GM12891 (cell line): Measurements from ENCODE around the gene PSMD6.

Experiments
- DNase-seq: peaks from one replicate; pipeline ENCODE4 v3.0.0; 2011; ENCODE audit warnings: low spot score; ENCODE audit not compliant: insufficient read length
- FAIRE-seq: peaks from 2 replicates; lab custom pipeline; 2011; peaks lifted over from hg19 to GRCh38; lab: Jason Lieb, UNC
- PAX5 ChIP-seq: IDR thresholded peaks from 2 replicates; pipeline ENCODE4 v1.6.1; 2011; ENCODE audit warnings: low read length, moderate library complexity, mild to moderate bottlenecking; ENCODE audit not compliant: insufficient read depth, severe bottlenecking
- POLR2A ChIP-seq: IDR thresholded peaks from 2 replicates; pipeline ENCODE4 v1.6.1; 2011; ENCODE audit warnings: low read depth, low read length, control low read depth
- POLR2AphosphoS5 ChIP-seq: IDR thresholded peaks from 2 replicates; pipeline ENCODE4 v1.6.1; 2011; ENCODE audit warnings: low read depth, low read length, control low read depth
- POU2F2 ChIP-seq: IDR thresholded peaks from 2 replicates; pipeline ENCODE4 v1.6.1; 2011; ENCODE audit warnings: low read depth, mild to moderate bottlenecking, control low read depth, low read length, moderate library complexity
- SPI1 ChIP-seq: IDR thresholded peaks from 2 replicates; pipeline ENCODE4 v1.6.1; 2011; ENCODE audit warnings: low read depth, low read length, control low read depth
- TAF1 ChIP-seq: IDR thresholded peaks from 2 replicates; pipeline ENCODE4 v1.6.1; 2011; ENCODE audit warnings: low read depth, low read length, control low read depth

Gene PSMD6

GRCh38 chr3:63988943-63989342 is 34.4 kb downstream of the PSMD6 start:
- DNase-seq: no peak
- no peak for FAIRE-seq
- TF ChIP-seq POLR2AphosphoS5 (no peak), TAF1 (no peak), SPI1 (no peak), POU2F2 (no peak), PAX5 (no peak), POLR2A (no peak)

DNA sequence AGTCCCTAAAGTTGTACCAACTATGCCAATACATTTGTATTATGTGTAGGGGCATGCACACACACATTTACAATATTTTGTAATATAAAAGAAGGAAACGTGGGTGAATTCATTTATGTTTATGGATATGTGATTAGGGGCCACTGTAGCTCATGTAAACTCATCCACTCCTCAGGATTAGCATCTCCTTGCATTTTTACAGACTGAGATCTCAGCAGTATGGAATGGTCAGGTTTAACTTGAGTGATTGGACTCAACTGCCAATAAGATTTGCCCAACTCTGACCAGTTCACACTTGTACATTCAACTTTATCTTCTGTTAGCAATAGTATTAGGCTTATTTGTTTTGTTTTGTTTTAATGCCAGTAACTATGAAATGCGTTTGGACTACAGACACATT is 36.5 kb downstream of the PSMD6 start:
- DNase-seq: no peak
- FAIRE-seq: no peak
- TF ChIP-seq PAX5 (no peak), POLR2A (no peak), POLR2AphosphoS5 (no peak), TAF1 (no peak), SPI1 (no peak), POU2F2 (no peak)

- no peak for TF ChIP-seq POU2F2
- no peak for TF ChIP-seq SPI1
- TF ChIP-seq PAX5: no peak
- FAIRE-seq (no peak), DNase-seq (no peak)
These were observed 37.1 kb downstream of the PSMD6 start for GRCh38 chr3:63986146-63986545.

GRCh38 chr3:63984391-63984790 is 38.9 kb downstream of the PSMD6 start:
- TF ChIP-seq POU2F2 (no peak), TAF1 (no peak), PAX5 (no peak), POLR2AphosphoS5 (no peak), POLR2A (no peak), SPI1 (no peak)
- FAIRE-seq (no peak), DNase-seq (no peak)

GRCh38 chr3:63981980-63982379 is 41.3 kb downstream of the PSMD6 start:
- FAIRE-seq (no peak), DNase-seq (no peak)
- TF ChIP-seq TAF1 (no peak), POLR2AphosphoS5 (no peak), POU2F2 (no peak), SPI1 (peak; percentile 58), POLR2A (no peak)

DNA sequence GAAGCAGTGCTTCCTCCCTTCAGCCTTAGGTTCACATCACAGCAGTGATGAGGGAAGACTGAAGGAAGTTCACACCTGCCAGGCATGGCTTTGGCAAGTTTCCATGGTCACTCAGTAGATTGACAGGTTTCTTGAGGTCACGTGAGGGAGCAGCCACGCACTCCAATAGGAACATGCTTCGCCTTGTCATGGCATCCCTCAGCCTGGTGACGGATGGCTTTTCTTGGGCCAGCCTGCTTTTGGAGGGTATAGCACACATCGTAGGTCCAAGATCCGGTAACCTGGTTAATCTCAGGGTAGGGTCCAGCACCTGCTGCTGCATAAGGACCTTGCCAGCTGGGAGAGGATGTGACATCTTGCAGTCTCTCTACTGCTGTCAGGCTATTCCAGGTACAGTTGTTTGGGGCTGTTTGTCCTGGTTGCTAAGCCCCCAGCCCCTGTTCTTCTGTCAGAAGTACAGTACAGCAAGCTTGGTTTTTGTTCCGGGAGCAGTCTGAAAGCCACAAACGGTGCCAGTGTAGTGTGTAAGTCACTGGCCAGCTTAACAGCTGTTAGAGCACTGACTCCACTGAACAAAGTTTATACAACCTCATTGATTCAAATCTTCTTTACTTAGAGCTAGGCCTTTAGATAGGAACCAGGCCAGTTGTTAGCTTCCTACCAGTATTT is 42.3 kb downstream of the PSMD6 start:
- TF ChIP-seq POLR2AphosphoS5 (no peak), TAF1 (no peak), POLR2A (no peak), POU2F2 (no peak), SPI1 (no peak), PAX5 (no peak)
- DNase-seq: no peak
- FAIRE-seq: no peak

DNA sequence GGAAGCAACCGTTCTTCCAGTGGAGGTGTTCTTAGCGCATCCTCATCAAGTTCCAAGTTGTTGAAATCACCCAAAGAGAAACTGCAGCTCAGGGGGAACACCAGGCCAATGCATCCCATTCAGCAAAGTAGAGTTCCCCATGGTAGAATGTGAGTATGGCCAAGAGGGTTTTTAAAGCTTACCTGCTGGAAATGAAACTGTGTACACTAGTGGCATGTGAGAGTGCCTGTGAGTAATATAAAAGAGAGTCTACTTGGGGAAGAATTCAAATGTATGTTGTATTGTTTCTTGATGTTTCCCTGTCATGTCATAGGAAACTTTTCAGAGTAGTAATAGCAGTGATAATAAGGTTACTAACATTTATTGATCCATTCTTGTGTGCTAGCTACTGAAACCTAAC is 43.3 kb downstream of the PSMD6 start:
- TF ChIP-seq TAF1 (no peak), POU2F2 (no peak), SPI1 (no peak), PAX5 (no peak), POLR2A (no peak), POLR2AphosphoS5 (no peak)
- FAIRE-seq (no peak), DNase-seq (no peak)

DNA sequence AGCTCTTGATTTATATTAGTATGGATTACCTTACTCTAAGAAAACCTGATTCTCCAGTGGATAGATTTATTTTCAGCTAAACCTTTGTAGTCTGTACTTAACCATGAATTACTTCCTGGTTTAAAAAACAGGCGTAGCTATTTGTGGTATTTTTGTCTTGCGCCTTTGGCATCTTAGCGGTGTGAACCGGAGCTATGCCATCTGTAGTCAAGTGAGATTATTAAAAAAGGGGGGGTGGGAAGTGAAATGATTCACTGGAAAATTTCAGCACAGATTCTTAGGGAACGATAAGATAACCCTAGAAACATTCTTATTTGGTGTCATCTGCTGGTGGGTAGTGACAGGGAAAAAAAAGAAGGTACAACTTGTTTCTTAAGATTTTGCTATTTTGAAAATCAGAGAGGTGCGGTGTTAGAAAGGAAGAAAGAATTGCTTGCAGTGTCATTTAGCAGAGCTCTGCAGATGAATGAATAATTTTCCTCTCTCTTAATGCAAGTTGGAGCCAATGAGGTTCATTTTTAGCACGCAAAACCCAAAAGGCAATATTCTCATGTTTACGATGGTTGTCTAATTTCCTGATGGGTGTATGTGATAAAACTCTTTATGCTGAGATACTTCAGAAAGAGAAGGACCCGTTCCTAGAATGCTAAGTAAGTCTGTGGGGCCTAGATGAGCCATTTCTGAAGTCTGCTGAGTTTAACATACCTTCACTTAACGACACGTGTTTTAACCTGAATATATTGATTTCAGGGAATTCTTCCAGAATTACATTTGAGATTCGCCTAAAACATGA is 44.0 kb downstream of the PSMD6 start:
- TF ChIP-seq POLR2A (no peak), PAX5 (no peak)
- no peak for FAIRE-seq
- no peak for DNase-seq

DNA sequence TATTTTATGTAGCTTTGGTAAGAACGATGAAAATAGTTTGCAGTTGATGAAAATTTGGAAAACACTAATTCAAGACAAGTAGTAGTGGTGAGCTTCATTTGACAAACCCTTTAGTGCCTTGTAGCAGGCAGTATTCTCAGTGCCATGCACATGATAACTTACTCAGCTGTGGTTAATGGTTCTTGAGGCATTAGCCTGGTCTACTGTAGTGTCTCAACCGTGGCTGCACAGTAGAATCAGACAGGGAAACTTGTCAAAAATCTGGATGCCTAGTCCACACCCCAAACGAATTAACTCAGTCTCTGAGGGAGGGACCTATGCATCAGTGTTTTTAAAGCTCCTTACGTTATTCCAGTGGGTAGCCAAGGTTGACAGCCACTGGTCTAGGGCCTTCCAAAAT is 45.4 kb downstream of the PSMD6 start:
- FAIRE-seq (no peak), DNase-seq (no peak)
- TF ChIP-seq TAF1: no peak
- no peak for TF ChIP-seq POLR2AphosphoS5
- TF ChIP-seq POU2F2: no peak
- no peak for TF ChIP-seq PAX5
- no peak for TF ChIP-seq POLR2A
- TF ChIP-seq SPI1: no peak

DNA sequence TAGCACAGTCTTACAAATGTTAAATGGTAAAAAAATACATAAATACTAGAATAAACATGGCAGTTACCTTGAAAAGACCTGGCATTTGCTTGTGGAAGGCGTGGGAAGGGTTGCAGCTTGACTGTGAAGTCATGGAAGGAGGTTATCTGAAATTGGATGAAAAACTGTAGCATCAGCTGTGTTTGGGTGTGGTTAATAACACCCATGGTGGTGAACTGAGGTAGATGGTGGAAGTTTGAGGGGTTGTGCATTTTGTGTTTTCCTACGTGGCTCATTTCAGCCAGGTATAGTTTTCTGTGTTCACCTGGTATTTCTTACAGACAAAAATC is 46.5 kb downstream of the PSMD6 start:
- TF ChIP-seq POLR2AphosphoS5 (no peak), PAX5 (no peak), TAF1 (no peak), POLR2A (no peak), POU2F2 (no peak)
- peak; percentile 13 for FAIRE-seq

More for the DNA sequence above, 46.5 kb downstream of the PSMD6 start:
- no peak for DNase-seq
